ENCODE data around the gene ARID3C.

DNA sequence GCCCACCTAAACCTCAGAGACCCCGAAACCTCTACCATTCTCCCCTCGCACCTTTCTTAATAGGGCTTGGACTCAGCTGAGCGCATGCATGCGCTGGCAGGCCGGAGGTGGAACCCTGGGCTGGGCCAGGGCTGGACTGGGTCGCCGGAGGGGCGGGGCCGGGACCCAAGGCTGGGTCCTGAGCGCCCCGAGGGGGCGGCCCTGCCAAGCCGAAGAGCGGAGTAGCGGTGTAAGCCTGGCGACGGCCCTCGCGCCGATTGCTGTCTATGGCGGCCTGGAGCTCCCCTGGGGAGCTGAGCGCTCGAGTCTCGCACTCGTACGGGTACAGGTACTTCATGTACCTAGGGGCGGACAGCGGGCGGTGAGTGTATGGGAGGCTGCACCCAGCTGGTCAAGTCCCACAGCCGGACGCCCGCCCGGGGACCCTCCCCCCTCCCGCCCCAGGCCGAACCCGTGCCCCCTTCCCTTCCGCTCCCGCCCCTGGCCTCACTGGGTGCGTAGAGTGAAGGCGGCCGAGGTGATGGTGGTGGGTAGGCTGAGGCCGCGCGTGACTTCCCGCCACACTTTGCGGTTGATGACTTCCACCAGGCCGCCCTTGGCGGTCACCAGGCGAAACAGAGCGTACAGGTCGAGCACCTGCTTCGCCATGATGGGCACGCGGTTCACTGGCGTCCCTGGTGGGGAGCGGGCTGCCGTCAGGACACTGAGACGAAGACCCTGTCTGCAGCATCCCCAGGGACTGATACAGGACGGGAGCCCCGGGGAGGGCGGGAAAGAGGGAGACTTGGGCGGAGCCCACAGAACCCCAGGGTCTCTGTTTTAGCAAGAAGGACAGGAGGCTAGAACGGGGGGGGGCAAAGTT is 5.3 kb downstream of the ARID3C start:
- TF ChIP-seq, protein P1, sequence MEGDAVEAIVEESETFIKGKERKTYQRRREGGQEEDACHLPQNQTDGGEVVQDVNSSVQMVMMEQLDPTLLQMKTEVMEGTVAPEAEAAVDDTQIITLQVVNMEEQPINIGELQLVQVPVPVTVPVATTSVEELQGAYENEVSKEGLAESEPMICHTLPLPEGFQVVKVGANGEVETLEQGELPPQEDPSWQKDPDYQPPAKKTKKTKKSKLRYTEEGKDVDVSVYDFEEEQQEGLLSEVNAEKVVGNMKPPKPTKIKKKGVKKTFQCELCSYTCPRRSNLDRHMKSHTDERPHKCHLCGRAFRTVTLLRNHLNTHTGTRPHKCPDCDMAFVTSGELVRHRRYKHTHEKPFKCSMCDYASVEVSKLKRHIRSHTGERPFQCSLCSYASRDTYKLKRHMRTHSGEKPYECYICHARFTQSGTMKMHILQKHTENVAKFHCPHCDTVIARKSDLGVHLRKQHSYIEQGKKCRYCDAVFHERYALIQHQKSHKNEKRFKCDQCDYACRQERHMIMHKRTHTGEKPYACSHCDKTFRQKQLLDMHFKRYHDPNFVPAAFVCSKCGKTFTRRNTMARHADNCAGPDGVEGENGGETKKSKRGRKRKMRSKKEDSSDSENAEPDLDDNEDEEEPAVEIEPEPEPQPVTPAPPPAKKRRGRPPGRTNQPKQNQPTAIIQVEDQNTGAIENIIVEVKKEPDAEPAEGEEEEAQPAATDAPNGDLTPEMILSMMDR (IDR thresholded peaks at IDR 0.05), result no peak
- TF ChIP-seq POLR2AphosphoS5 (IDR thresholded peaks at IDR 0.05), result no peak
- TF ChIP-seq POLR2A (IDR thresholded peaks at IDR 0.05), result no peak
- TF ChIP-seq EP300 (IDR thresholded peaks at IDR 0.05), result no peak

All from gastroesophageal sphincter (tissue), 3 donors.